Adrenal gland (tissue), 12 donors: ENCODE results near the gene MISP. TPM values are rescaled to one million over a fixed set of nuclear protein-coding genes. Genes with fewer than 3 reads are reported as not detected.

Experiments
- DNase-seq, 7 donors: peaks; one replicate each; pipeline ENCODE4 v3.0.0-alpha.2; 2019 to 2020
- H3K27ac ChIP-seq, 5 donors: fragments of 200-600 bp; sonication (generic) in 4 of 5; 1 replicate in 3 of 5; 2 replicates in 2 of 5; pipeline versions ENCODE4 v1.5.1 to v1.8.0; 2016 to 2020; ENCODE audit warnings: mild to moderate bottlenecking in 1 of 5
- H3K27me3 ChIP-seq: fragments of 200-600 bp; 2 replicates; pipeline ENCODE4 v1.8.0; 2021
- H3K36me3 ChIP-seq, 2 donors: fragments of 200-600 bp; replicated peaks in 1 of 2; 1 replicate in 1 of 2; 2 replicates in 1 of 2; pipeline versions ENCODE4 v1.5.1 to v1.8.0; 2018 to 2022
- H3K4me1 ChIP-seq, 2 donors: fragments of 200-600 bp; replicated peaks in 1 of 2; 1 replicate in 1 of 2; 2 replicates in 1 of 2; pipeline versions ENCODE4 v1.5.1 to v1.8.0; 2018 to 2021
- H3K4me3 ChIP-seq, 4 donors: fragments of 200-600 bp; sonication (generic) in 3 of 4; one replicate each; pipeline ENCODE4 v1.5.1; 2016 to 2018
- H3K9me3 ChIP-seq, 3 donors: fragments of 200-600 bp; sonication (generic) in 1 of 3; replicated peaks in 1 of 3; 1 replicate in 2 of 3; 2 replicates in 1 of 3; pipeline versions ENCODE4 v1.5.1 to v1.8.0; 2016 to 2021
- CTCF ChIP-seq, 6 experiments: fragments of 450-650 bp in 4 of 6; fragments of 200-600 bp in 2 of 6; sonication (generic) in 1 of 6; IDR thresholded peaks; 1 replicate in 5 of 6; 2 replicates in 1 of 6; pipeline versions ENCODE4 v1.5.1 to v1.8.0; 2016 to 2021; ENCODE audit warnings: antibody characterized with exemption in 6 of 6, mild to moderate bottlenecking in 2 of 6, moderate library complexity in 1 of 6
- POLR2A ChIP-seq, 2 donors: fragments of 450-650 bp; IDR thresholded peaks; one replicate each; pipeline ENCODE4 v1.6.1; 2017; ENCODE audit warnings: antibody characterized with exemption in 2 of 2, mild to moderate bottlenecking in 2 of 2, moderate library complexity in 1 of 2
- WGBS, 4 donors: extraction: QIAGEN DNeasy Blood & Tissue Kit in 2 of 4; methylation state at CpG; one replicate each; pipeline versions ENCODE4 v1.1.5 to v1.1.7; 2013 to 2017; 5-methylcytosine and 5-hydroxymethylcytosine counted together
- intact Hi-C, 2 donors: fragments of 100-400 bp; cut with DNase I; formaldehyde crosslinking; loops; one replicate each; pipeline versions ENCODE4 v1.14.1 to v1.15.0; 2022 to 2023
- polyA plus RNA-seq, 3 donors: library from polyadenylated mRNA; stranded (reverse); fragments of 200-250 nt in 2 of 3; fragments of 350-450 nt in 1 of 3; fragmentation: Illumina TruSeq in 1 of 3; extraction: RNeasy Lipid Tissue Mini Kit (QIAGEN cat#74804) in 1 of 3; gene quantifications; one replicate each; pipeline ENCODE4 v1.2.3, GENCODE V29; 2013 to 2014
- total RNA-seq, 9 donors: library from RNA; depleted of rRNA in 4 of 9; stranded (reverse); fragments of >200 nt in 4 of 9; fragments of 120-200 nt in 1 of 9; fragmentation: NEBNext Ultra II Directional in 1 of 9; extraction: Animal tissue kit (Norgen Biotek cat#: 25700) in 1 of 9; gene quantifications; one replicate each; pipeline versions ENCODE4 v1.1.0 to v1.2.4, GENCODE V29; 2013 to 2023
- donor health status: healthy with polysubstance abuse.
- donor health status: Bipolar disorder and iron deficiency.
- donor health status: DM: yes; HTN: yes; CAD: no.
- donor health status: DM: no; HTN: no; CAD: no.
- donor health status: DM: no; HTN: no; CAD: no.
- donor health status: DM: yes; HTN: yes; CAD: no.

Gene MISP
- total and polyA plus RNA-seq, 12 donors = 0.06 to 0.43 (median 0.11) TPM; not detected in 6

GRCh38 chr19:801861-802497, 51.1 kb downstream of the MISP start:
- intact Hi-C loops = no loop called here
- DNase-seq = peak in 6 of 7 donors; percentile 60 to 78 (median 65)
- peaks cover 0 to 46% of the 10 kb centered on the region in 2 donors for H3K36me3 ChIP-seq
- no peak for TF ChIP-seq CTCF (IDR thresholded peaks at IDR 0.05)
- TF ChIP-seq POLR2A (IDR thresholded peaks at IDR 0.05) = no peak
- no peaks in the 10 kb centered on the region for H3K27me3 ChIP-seq
- WGBS, 4 donors = 26 to 37% (median 31%) methylated on average over 11 to 23 of the region's 23 CpGs
- H3K9me3 ChIP-seq = no peaks in the 10 kb centered on the region
- H3K4me3 ChIP-seq = peak overlapping the region in 1 of 4 donors; percentile 35
- peak overlapping the region in 3 of 5 donors; percentile 2 to 70 (median 67) for H3K27ac ChIP-seq
- peaks cover 40 to 56% of the 10 kb centered on the region in 2 donors for H3K4me1 ChIP-seq

- intact Hi-C loops = no loop called here
- Histone ChIP-seq H3K4me3 (peak overlapping the region in 1 of 4 donors; percentile 35), H3K9me3 (no peaks in the 10 kb centered on the region), H3K27me3 (no peaks in the 10 kb centered on the region), H3K4me1 (peaks cover 40 to 56% of the 10 kb centered on the region in 2 donors), H3K27ac (peak overlapping the region in 2 of 5 donors; percentile 67 to 70), H3K36me3 (peaks cover 0 to 53% of the 10 kb centered on the region in 2 donors)
- WGBS, 4 donors = 55 to 60% (median 57%) methylated on average over 18 to 28 of the region's 28 CpGs
- no peak for DNase-seq
- TF ChIP-seq CTCF (IDR thresholded peaks at IDR 0.05) = no peak
- TF ChIP-seq POLR2A (IDR thresholded peaks at IDR 0.05) = no peak
These were observed 51.7 kb downstream of the MISP start for GRCh38 chr19:802498-803098.

- Histone ChIP-seq H3K27me3 (no peaks in the 10 kb centered on the region), H3K4me1 (peaks cover 40 to 56% of the 10 kb centered on the region in 2 donors), H3K4me3 (no peak overlapping the region), H3K27ac (peak overlapping the region in 2 of 5 donors; percentile 30 to 70), H3K36me3 (peaks cover 0 to 58% of the 10 kb centered on the region in 2 donors), H3K9me3 (no peaks in the 10 kb centered on the region)
- no peak for TF ChIP-seq POLR2A (IDR thresholded peaks at IDR 0.05)
- TF ChIP-seq CTCF (IDR thresholded peaks at IDR 0.05) = no peak
- intact Hi-C loops = no loop called here
- 75 to 93% (median 77%) methylated on average over 6 to 17 of the region's 17 CpGs for WGBS, 4 donors
- no peak for DNase-seq
These were observed 52.2 kb downstream of the MISP start for GRCh38 chr19:803099-803561.

- no peaks in the 10 kb centered on the region for H3K27me3 ChIP-seq
- intact Hi-C loops = no loop called here
- peaks cover 39 to 51% of the 10 kb centered on the region in 2 donors for H3K4me1 ChIP-seq
These were observed 52.9 kb downstream of the MISP start for GRCh38 chr19:803686-804418.

More at GRCh38 chr19:803686-804418, 52.9 kb downstream of the MISP start:
- Histone ChIP-seq H3K36me3 (peaks cover 0 to 65% of the 10 kb centered on the region in 2 donors), H3K4me3 (no peak overlapping the region), H3K27ac (peak overlapping the region in 1 of 5 donors; percentile 70), H3K9me3 (no peaks in the 10 kb centered on the region)
- 40 to 82% (median 76%) methylated on average over 1 to 31 of the region's 31 CpGs for WGBS, 4 donors
- DNase-seq = peak in 2 of 7 donors; percentile 28 to 35
- TF ChIP-seq CTCF (IDR thresholded peaks at IDR 0.05) (no peak), POLR2A (IDR thresholded peaks at IDR 0.05) (no peak)
